Duodenal mucosa (tissue), 2 donors: ENCODE measurements around the gene NKX6-2.
"Not testable (repeated sequence)": the region's sequence is repeated elsewhere in the genome, so short reads cannot be mapped to it uniquely, and the experiment has no call there.

Source experiments
- H3K27ac ChIP-seq: one replicate; pipeline ENCODE4 v1.7.0; 2013; ENCODE audit warnings: low read depth, low read length
- H3K27me3 ChIP-seq, 2 donors: one replicate each; pipeline ENCODE4 v1.7.0; 2013; ENCODE audit warnings: low read length in 2 of 2, control low read depth in 1 of 2; ENCODE audit not compliant: insufficient read depth in 2 of 2, control insufficient read depth in 1 of 2
- H3K36me3 ChIP-seq, 2 donors: one replicate each; pipeline ENCODE4 v1.7.0; 2013; ENCODE audit warnings: low read length in 2 of 2, control low read depth in 1 of 2; ENCODE audit not compliant: insufficient read depth in 2 of 2, control insufficient read depth in 1 of 2
- H3K4me1 ChIP-seq, 2 donors: one replicate each; pipeline ENCODE4 v1.7.0; 2013; ENCODE audit warnings: low read length in 2 of 2, control low read depth in 1 of 2; ENCODE audit not compliant: insufficient read depth in 2 of 2, control insufficient read depth in 1 of 2
- H3K4me3 ChIP-seq, 2 donors: one replicate each; pipeline ENCODE4 v1.7.0; 2013; ENCODE audit warnings: low read length in 2 of 2, low read depth in 1 of 2
- H3K9ac ChIP-seq, 2 donors: one replicate each; pipeline ENCODE4 v1.7.0; 2013; ENCODE audit warnings: low read length in 2 of 2, low read depth in 1 of 2
- H3K9me3 ChIP-seq, 2 donors: one replicate each; pipeline ENCODE4 v1.7.0; 2013; ENCODE audit warnings: low read length in 2 of 2, control low read depth in 1 of 2; ENCODE audit not compliant: control insufficient read depth in 1 of 2

Gene NKX6-2

DNA sequence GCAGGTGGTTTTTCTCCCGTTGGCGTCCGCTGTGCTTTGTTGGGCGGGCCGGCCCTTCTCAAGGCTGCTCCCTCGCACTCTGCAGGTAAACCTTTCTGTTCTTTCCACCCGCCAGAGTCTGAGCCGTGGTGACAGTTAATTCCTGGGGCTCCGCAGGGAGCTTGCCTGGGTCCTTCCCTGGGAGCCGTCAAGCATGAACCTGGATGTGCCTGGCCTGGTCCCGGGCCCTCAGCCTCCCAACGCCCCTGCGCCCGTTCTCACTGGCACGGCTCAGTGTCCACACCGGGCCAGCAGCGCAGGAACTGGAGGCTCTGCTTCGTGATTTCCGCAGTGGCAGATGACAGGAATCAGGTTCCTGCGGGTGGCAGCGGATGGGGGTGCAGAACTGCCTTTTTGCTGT lies 10.9 kb upstream of the NKX6-2 start:
- Histone ChIP-seq H3K27ac (no peak overlapping the region), H3K4me3 (no peak overlapping the region), H3K4me1 (no peaks in the 10 kb centered on the region), H3K36me3 (no peaks in the 10 kb centered on the region), H3K9me3 (peaks cover 0 to under 1% of the 10 kb centered on the region in 2 donors), H3K27me3 (no peaks in the 10 kb centered on the region), H3K9ac (no peak overlapping the region)

DNA sequence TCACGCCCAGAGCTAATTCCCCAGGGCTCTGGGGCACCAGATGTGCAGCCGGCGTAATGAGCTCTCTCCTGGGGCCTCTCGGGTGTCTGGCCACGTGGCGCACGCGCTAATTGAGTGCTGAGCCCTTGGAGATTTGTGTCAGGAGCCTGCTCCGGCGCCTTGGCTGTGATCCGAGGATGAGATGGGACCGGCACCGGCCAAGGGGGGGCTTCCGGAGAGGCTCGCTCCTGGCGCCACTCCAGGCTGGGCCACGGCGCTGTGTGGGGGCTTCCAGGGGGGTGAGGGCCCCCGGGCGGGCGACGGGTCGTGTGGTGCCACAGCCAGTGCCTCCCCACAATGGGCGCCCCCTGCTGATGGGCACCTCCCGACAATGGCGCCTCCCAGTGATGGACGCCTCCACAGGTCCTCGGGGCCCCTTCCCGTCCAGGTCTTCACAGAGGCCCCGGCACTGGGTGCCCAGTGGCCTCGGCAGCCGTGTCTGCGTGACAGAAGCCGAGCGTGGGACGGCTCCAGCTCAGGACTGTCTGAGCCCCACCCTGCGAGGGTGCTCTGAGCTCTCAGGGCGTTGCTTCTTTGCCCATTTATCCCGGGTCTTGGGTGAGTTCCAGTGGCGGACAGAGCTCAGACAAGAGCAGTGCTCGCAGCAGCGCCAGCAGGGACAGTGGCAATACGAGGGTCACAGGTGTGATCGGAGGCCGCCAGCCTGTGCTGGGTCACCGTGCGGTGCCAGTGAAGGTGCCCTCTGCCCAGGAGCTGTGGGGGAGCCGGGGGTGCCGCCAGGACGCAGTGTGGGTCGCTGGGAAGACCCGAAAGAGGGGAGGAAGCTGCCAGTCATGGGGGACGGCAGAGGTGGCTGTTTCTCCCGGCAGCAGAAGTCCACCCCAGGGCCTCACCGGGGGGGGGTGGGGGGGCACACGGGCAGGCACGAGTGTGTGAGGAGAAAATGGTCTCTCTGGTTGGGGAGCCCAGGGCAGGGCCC lies 8.2 kb upstream of the NKX6-2 start:
- peaks cover 5 to 7% of the 10 kb centered on the region in 2 donors for H3K27me3 ChIP-seq
- no peaks in the 10 kb centered on the region for H3K9me3 ChIP-seq
- H3K36me3 ChIP-seq = no peaks in the 10 kb centered on the region
- H3K4me3 ChIP-seq = no peak overlapping the region
- H3K9ac ChIP-seq = no peak overlapping the region
- H3K4me1 ChIP-seq = no peaks in the 10 kb centered on the region
- no peak overlapping the region for H3K27ac ChIP-seq

DNA sequence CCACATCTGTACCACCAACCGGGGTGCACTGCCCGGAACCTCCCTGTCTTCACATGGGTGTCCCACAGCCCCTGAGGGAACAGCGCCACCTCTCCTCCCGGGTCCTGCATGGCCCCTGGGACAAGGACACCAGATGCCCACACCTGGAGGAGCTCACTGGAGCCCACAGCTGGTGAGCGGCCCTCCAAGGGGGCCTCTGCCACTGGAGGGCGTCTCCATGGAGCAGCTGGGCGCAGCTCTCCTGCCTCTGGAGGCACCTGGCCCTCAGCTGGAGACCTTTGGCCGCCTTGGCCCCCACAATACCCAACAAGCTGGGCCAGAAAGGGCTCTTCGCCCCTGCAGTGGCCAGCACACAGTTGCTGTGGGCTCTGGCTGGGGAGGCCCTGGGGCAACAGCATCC lies 7.3 kb upstream of the NKX6-2 start:
- H3K4me3 ChIP-seq = no peak overlapping the region
- H3K27me3 ChIP-seq = peaks cover 5 to 7% of the 10 kb centered on the region in 2 donors
- H3K27ac ChIP-seq = no peak overlapping the region
- no peak overlapping the region for H3K9ac ChIP-seq
- no peaks in the 10 kb centered on the region for H3K9me3 ChIP-seq
- no peaks in the 10 kb centered on the region for H3K4me1 ChIP-seq
- no peaks in the 10 kb centered on the region for H3K36me3 ChIP-seq

GRCh38 chr10:132792796-132793195 lies 6.8 kb upstream of the NKX6-2 start:
- H3K27ac ChIP-seq = no peak overlapping the region
- H3K9ac ChIP-seq = no peak overlapping the region
- no peaks in the 10 kb centered on the region for H3K36me3 ChIP-seq
- H3K27me3 ChIP-seq = peaks cover 5 to 7% of the 10 kb centered on the region in 2 donors
- H3K9me3 ChIP-seq = no peaks in the 10 kb centered on the region
- no peaks in the 10 kb centered on the region for H3K4me1 ChIP-seq
- no peak overlapping the region for H3K4me3 ChIP-seq

- not testable (repeated sequence) for H3K36me3 ChIP-seq, H3K27me3 ChIP-seq, H3K4me3 ChIP-seq, H3K4me1 ChIP-seq, H3K27ac ChIP-seq, H3K9me3 ChIP-seq, H3K9ac ChIP-seq
Observed at GRCh38 chr10:132792099-132792498, 6.2 kb upstream of the NKX6-2 start.

DNA sequence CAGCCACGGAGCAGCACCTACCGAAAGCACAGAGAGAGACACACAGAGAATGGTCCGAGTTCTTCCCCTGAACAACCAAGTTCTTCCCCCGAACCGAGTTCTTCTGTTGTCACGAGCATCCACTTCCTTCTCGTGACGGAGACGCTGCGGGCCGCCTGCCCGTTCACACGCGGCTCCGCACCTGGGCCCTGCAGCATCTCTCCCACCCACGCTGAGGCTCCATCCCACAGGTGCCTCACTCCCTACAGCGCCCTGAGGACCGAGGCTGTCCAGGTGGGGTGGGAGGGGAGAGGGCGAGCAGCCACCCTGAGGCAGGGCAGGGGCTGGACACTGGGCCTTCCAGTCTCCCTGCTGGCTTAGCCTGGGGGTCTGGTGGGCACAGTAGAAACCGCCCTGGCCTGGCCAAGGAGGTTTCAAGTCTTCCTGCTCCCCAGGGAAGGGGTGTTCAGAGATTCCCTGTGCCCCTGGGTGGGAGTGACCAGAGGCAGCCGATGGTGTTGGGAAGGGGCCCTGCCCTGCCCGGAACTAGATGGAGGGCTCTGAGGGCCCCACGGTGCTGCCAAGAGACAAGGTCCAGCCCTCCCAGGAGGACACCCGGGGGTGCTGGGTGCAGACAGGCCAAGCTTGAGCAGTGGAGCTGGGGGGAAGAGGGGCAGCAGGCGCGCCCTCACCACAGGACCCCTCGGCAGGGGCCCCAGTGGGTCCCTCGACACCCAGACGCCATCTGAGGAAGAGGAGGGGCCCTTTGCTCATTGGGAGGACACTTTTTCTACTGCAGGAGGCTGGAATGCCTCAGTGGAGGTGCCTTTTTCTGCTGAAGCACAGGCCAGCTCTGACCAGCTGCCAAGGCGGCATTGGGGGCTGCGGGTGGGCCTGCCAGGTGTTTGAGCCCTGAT lies 5.2 kb upstream of the NKX6-2 start:
- H3K9me3 ChIP-seq = no peaks in the 10 kb centered on the region
- H3K27ac ChIP-seq = no peak overlapping the region
- no peaks in the 10 kb centered on the region for H3K4me1 ChIP-seq
- H3K27me3 ChIP-seq = peaks cover 13 to 16% of the 10 kb centered on the region in 2 donors
- no peak overlapping the region for H3K4me3 ChIP-seq
- H3K36me3 ChIP-seq = no peaks in the 10 kb centered on the region
- H3K9ac ChIP-seq = no peak overlapping the region

- Histone ChIP-seq H3K9me3 (no peaks in the 10 kb centered on the region), H3K27me3 (peaks cover 13 to 16% of the 10 kb centered on the region in 2 donors), H3K36me3 (no peaks in the 10 kb centered on the region), H3K4me1 (no peaks in the 10 kb centered on the region), H3K9ac (no peak overlapping the region), H3K27ac (no peak overlapping the region), H3K4me3 (no peak overlapping the region)
Observed at GRCh38 chr10:132790470-132790869, 4.5 kb upstream of the NKX6-2 start.

DNA sequence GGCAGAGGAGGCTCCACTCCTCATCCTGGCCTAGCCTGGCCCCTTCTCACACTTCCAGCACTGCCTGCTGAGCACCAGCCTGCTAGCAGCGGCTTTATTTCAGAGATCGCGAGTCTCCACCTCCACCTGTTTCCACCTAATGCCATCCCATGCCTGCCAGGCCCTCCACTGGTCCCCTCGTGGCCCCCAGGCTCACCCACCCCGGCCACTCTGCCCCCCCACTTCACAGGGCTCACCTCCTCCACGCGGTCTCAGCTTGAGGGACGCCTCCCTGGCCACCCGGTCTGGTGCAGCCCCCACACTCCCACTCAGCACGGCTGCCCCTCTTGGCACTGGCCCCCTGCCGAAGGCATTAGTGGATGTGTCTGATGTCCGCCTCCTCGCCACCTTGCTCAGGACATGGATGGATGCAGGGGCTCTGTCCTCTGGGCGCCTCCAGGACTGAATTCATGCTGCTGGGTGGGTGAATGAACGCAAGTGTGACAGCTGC lies 3.8 kb upstream of the NKX6-2 start:
- Histone ChIP-seq H3K27ac (no peak overlapping the region), H3K4me3 (no peak overlapping the region), H3K9me3 (no peaks in the 10 kb centered on the region), H3K27me3 (peaks cover 13 to 16% of the 10 kb centered on the region in 2 donors), H3K36me3 (no peaks in the 10 kb centered on the region), H3K4me1 (no peaks in the 10 kb centered on the region), H3K9ac (no peak overlapping the region)

DNA sequence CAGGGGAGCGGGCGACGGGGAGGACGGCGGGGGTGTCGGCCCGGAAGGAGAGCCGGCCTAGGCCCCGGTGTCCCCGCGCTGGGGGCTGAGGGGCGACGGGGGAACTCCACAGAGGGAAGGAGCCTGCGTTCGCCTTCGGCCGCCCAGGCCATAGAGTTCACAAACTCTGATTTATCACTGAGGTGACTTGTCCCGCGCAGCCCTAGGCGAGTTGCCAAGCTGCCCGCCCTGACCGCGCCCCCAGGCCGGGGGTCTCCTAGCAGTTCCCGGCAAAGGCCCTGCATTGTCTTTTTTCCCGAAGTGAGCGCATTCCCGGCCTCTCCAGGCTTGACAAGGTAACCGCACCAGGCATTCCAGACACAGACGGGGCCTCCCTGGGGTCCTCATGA lies 2.9 kb upstream of the NKX6-2 start:
- Histone ChIP-seq H3K36me3 (no peaks in the 10 kb centered on the region), H3K9me3 (no peaks in the 10 kb centered on the region), H3K4me3 (no peak overlapping the region), H3K4me1 (no peaks in the 10 kb centered on the region), H3K27ac (no peak overlapping the region), H3K27me3 (peaks cover 13 to 21% of the 10 kb centered on the region in 2 donors), H3K9ac (no peak overlapping the region)
